Neutrophil (primary cell): ENCODE measurements around the gene SMDT1.
"Not testable (repeated sequence)": the region's sequence is repeated elsewhere in the genome, so short reads cannot be mapped to it uniquely, and the experiment has no call there.

Experiments
- H3K27ac ChIP-seq: fragments of 200-600 bp; sonication (generic); 2 replicates; pipeline ENCODE4 v1.5.1; 2016; ENCODE audit warnings: mild to moderate bottlenecking, moderate library complexity
- H3K27me3 ChIP-seq: fragments of 200-600 bp; sonication (generic); 2 replicates; pipeline ENCODE4 v1.6.0; 2016; ENCODE audit warnings: mild to moderate bottlenecking
- H3K36me3 ChIP-seq: fragments of 200-600 bp; sonication (generic); 2 replicates; pipeline ENCODE4 v1.5.1; 2017
- H3K4me1 ChIP-seq, 2 experiments: fragments of 200-600 bp in 1 of 2; sonication (generic) in 1 of 2; 1 replicate in 1 of 2; 2 replicates in 1 of 2; pipeline versions ENCODE4 v1.5.1 to v1.6.1; 2013 to 2016; ENCODE audit warnings: low read depth in 1 of 2, low read length in 1 of 2, mild to moderate bottlenecking in 1 of 2, moderate library complexity in 1 of 2; ENCODE audit not compliant: control insufficient read depth in 1 of 2, insufficient read depth in 1 of 2
- H3K4me3 ChIP-seq, 2 experiments: fragments of 200-600 bp in 1 of 2; sonication (generic) in 1 of 2; 1 replicate in 1 of 2; 2 replicates in 1 of 2; pipeline ENCODE4 v1.5.1; 2013 to 2016; ENCODE audit warnings: low read depth in 1 of 2, low read length in 1 of 2, mild to moderate bottlenecking in 1 of 2, moderate library complexity in 1 of 2
- H3K9me3 ChIP-seq: fragments of 200-600 bp; sonication (generic); 2 replicates; pipeline ENCODE4 v1.5.1; 2016
- CTCF ChIP-seq: fragments of 200-600 bp; sonication (generic); IDR thresholded peaks from 2 replicates; pipeline ENCODE4 v1.5.1; 2016; ENCODE audit warnings: antibody characterized with exemption

Gene SMDT1

GRCh38 chr22:42127606-42128005, 48.1 kb downstream of the SMDT1 start:
- Histone ChIP-seq H3K9me3 (no peaks in the 10 kb centered on the region), H3K4me3 (no peak overlapping the region), H3K27ac (no peak overlapping the region), H3K4me1 (no peaks in the 10 kb centered on the region), H3K36me3 (no peaks in the 10 kb centered on the region), H3K27me3 (no peaks in the 10 kb centered on the region)
- TF ChIP-seq CTCF: no peak

GRCh38 chr22:42128007-42128406, 48.5 kb downstream of the SMDT1 start:
- not testable (repeated sequence) for H3K36me3 ChIP-seq, H3K4me1 ChIP-seq, H3K9me3 ChIP-seq, H3K27me3 ChIP-seq, H3K4me3 ChIP-seq, H3K27ac ChIP-seq

- H3K4me3 ChIP-seq, H3K27ac ChIP-seq, H3K36me3 ChIP-seq, H3K27me3 ChIP-seq, H3K4me1 ChIP-seq, H3K9me3 ChIP-seq: not testable (repeated sequence)
Observed at GRCh38 chr22:42128776-42129694, 49.5 kb downstream of the SMDT1 start.

- H3K36me3 ChIP-seq, H3K27me3 ChIP-seq, H3K27ac ChIP-seq, H3K4me1 ChIP-seq, H3K4me3 ChIP-seq, H3K9me3 ChIP-seq: not testable (repeated sequence)
Observed at GRCh38 chr22:42130182-42130581, 50.7 kb downstream of the SMDT1 start.

GRCh38 chr22:42130639-42131431, 51.3 kb downstream of the SMDT1 start, which contains the start of gene CYP2D6:
Gene CYP2D6, minus strand, starts transcription at chr22:42130810. Its CDS starts 19 bp downstream, at chr22:42130791.
- not testable (repeated sequence) for H3K4me3 ChIP-seq, H3K27me3 ChIP-seq, H3K9me3 ChIP-seq, H3K27ac ChIP-seq, H3K36me3 ChIP-seq, H3K4me1 ChIP-seq

- H3K27ac ChIP-seq: no peak overlapping the region
- no peaks in the 10 kb centered on the region for H3K27me3 ChIP-seq
- H3K36me3 ChIP-seq: no peaks in the 10 kb centered on the region
- no peak for TF ChIP-seq CTCF
- no peaks in the 10 kb centered on the region for H3K4me1 ChIP-seq
- no peaks in the 10 kb centered on the region for H3K9me3 ChIP-seq
- H3K4me3 ChIP-seq: no peak overlapping the region
Observed at GRCh38 chr22:42131562-42131961, 52.1 kb downstream of the SMDT1 start.

- TF ChIP-seq CTCF: no peak
- H3K9me3 ChIP-seq: no peaks in the 10 kb centered on the region
Observed at GRCh38 chr22:42132457-42132856, 53.0 kb downstream of the SMDT1 start.

More at GRCh38 chr22:42132457-42132856, 53.0 kb downstream of the SMDT1 start:
- Histone ChIP-seq H3K4me3 (no peak overlapping the region), H3K4me1 (no peaks in the 10 kb centered on the region), H3K27me3 (no peaks in the 10 kb centered on the region), H3K27ac (no peak overlapping the region), H3K36me3 (no peaks in the 10 kb centered on the region)
